H1 (cell line): ENCODE results near the gene IGF2R. TPM values are rescaled to one million over a fixed set of nuclear protein-coding genes. Genes with fewer than 3 reads are reported as not detected.

ENCODE experiments used
- CTCF ChIA-PET: fragments of 300-600 bp; sonication (Branson Sonifier 250); formaldehyde crosslinking; loops from one replicate; lab custom pipeline; 2021; ENCODE audit not compliant: partially characterized antibody; lab: Charles Lee
- POLR2A ChIA-PET: fragments of 300-600 bp; sonication (Branson Sonifier 250); formaldehyde crosslinking; loops from one replicate; lab custom pipeline; 2021; ENCODE audit warnings: inconsistent platforms; ENCODE audit not compliant: partially characterized antibody; lab: Charles Lee
- DNase-seq, 2 experiments: peaks; one replicate each; pipeline versions ENCODE4 v3.0.0 to v3.0.0-alpha.2; 2010 to 2022; ENCODE audit warnings: low spot score in 2 of 2, low read depth in 1 of 2, mixed read lengths in 1 of 2
- FAIRE-seq: peaks from 2 replicates; lab custom pipeline; 2011; peaks lifted over from hg19 to GRCh38; lab: Jason Lieb, UNC
- H2AFZ ChIP-seq: 2 replicates; pipeline ENCODE4 v1.8.1; 2012; ENCODE audit warnings: low read length, inconsistent platforms
- H2AK5ac ChIP-seq: 2 replicates; pipeline ENCODE4 v1.6.1; 2013; ENCODE audit warnings: low read depth, low read length
- H2BK120ac ChIP-seq: replicated peaks from 2 replicates; pipeline ENCODE3; 2013; ENCODE audit warnings: low read depth, low read length, inconsistent platforms
- H2BK12ac ChIP-seq: 2 replicates; pipeline ENCODE4 v1.6.1; 2013; ENCODE audit warnings: low read depth, low read length
- H2BK15ac ChIP-seq: 2 replicates; pipeline ENCODE4 v1.6.1; 2013; ENCODE audit warnings: low read length
- H2BK20ac ChIP-seq: 2 replicates; pipeline ENCODE4 v1.6.1; 2013; ENCODE audit warnings: low read length
- H2BK5ac ChIP-seq: 2 replicates; pipeline ENCODE4 v1.6.1; 2013; ENCODE audit warnings: low read depth, low read length
- H3K14ac ChIP-seq: 2 replicates; pipeline ENCODE4 v1.6.1; 2013; ENCODE audit warnings: inconsistent platforms; ENCODE audit not compliant: insufficient read length
- H3K18ac ChIP-seq: 2 replicates; pipeline ENCODE4 v1.6.1; 2013; ENCODE audit warnings: low read length; ENCODE audit errors: extremely low read depth
- H3K23ac ChIP-seq: 2 replicates; pipeline ENCODE4 v1.6.1; 2013; ENCODE audit warnings: inconsistent platforms; ENCODE audit not compliant: insufficient read length
- H3K23me2 ChIP-seq: 2 replicates; pipeline ENCODE4 v1.6.1; 2013; ENCODE audit warnings: low read depth, low read length
- H3K27ac ChIP-seq: 2 replicates; pipeline ENCODE4 v1.6.1; 2011; ENCODE audit warnings: low read depth, low read length, inconsistent platforms
- H3K27me3 ChIP-seq, 4 experiments: replicated peaks in 1 of 4; 1 replicate in 1 of 4; 2 replicates in 3 of 4; pipeline versions ENCODE4 v1.6.1 to v1.8.1; 2011 to 2013; ENCODE audit warnings: low read length in 3 of 4, mild to moderate bottlenecking in 3 of 4, inconsistent platforms in 2 of 4, mixed read lengths in 2 of 4, moderate library complexity in 1 of 4; ENCODE audit not compliant: control insufficient read depth in 3 of 4, insufficient read depth in 3 of 4; ENCODE audit errors: extremely low read depth in 1 of 4
- H3K36me3 ChIP-seq, 4 experiments: 2 replicates each; pipeline versions ENCODE4 v1.6.1 to v1.8.1; 2011 to 2013; ENCODE audit warnings: mild to moderate bottlenecking in 4 of 4, low read length in 3 of 4, moderate library complexity in 2 of 4, control low read depth in 1 of 4, inconsistent platforms in 1 of 4; ENCODE audit not compliant: insufficient read depth in 4 of 4, control insufficient read depth in 2 of 4
- H3K4ac ChIP-seq: replicated peaks from 2 replicates; pipeline ENCODE3; 2013; ENCODE audit warnings: low read length, low read depth, mixed read lengths, inconsistent platforms; ENCODE audit not compliant: insufficient read length
- H3K4me1 ChIP-seq, 4 experiments: replicated peaks in 1 of 4; 1 replicate in 1 of 4; 2 replicates in 3 of 4; pipeline versions ENCODE4 v1.6.1 to v1.8.1; 2011 to 2013; ENCODE audit warnings: low read length in 3 of 4, inconsistent platforms in 2 of 4, mixed read lengths in 1 of 4; ENCODE audit not compliant: insufficient read depth in 4 of 4, control insufficient read depth in 3 of 4
- H3K4me2 ChIP-seq, 2 experiments: 2 replicates each; pipeline versions ENCODE4 v1.6.1 to v1.8.1; 2011 to 2013; ENCODE audit warnings: low read depth in 2 of 2, low read length in 2 of 2, control low read depth in 1 of 2, inconsistent platforms in 1 of 2, mild to moderate bottlenecking in 1 of 2; ENCODE audit not compliant: insufficient read depth in 1 of 2
- H3K4me3 ChIP-seq, 4 experiments: fragments of 200-600, 300-600 bp in 1 of 4; sonication (generic), shearing (Covaris generic), sonication (Bioruptor Twin) in 1 of 4; 2 replicates each; pipeline versions ENCODE4 v1.5.1 to v1.8.1; 2011 to 2016; ENCODE audit warnings: low read length in 4 of 4, low read depth in 3 of 4, control low read depth in 2 of 4, inconsistent platforms in 2 of 4, mild to moderate bottlenecking in 2 of 4, mixed read lengths in 1 of 4, moderate library complexity in 1 of 4; ENCODE audit not compliant: insufficient read depth in 2 of 4; ENCODE audit errors: extremely low read depth in 1 of 4
- H3K56ac ChIP-seq: replicated peaks from 2 replicates; pipeline ENCODE3; 2013; ENCODE audit warnings: low read depth, mild to moderate bottlenecking, mixed read lengths, low read length, inconsistent platforms; ENCODE audit not compliant: insufficient read length
- H3K79me1 ChIP-seq: 2 replicates; pipeline ENCODE4 v1.6.1; 2013; ENCODE audit warnings: low read depth, low read length, control low read depth
- H3K79me2 ChIP-seq, 2 experiments: 2 replicates each; pipeline versions ENCODE4 v1.6.1 to v1.8.1; 2012 to 2013; ENCODE audit warnings: low read length in 2 of 2, mild to moderate bottlenecking in 2 of 2, inconsistent platforms in 1 of 2; ENCODE audit not compliant: insufficient read depth in 2 of 2, control insufficient read depth in 1 of 2
- H3K9ac ChIP-seq, 4 experiments: replicated peaks in 1 of 4; 1 replicate in 1 of 4; 2 replicates in 3 of 4; pipeline versions ENCODE4 v1.6.1 to v1.8.1; 2011 to 2013; ENCODE audit warnings: low read depth in 3 of 4, low read length in 3 of 4, control low read depth in 2 of 4, mild to moderate bottlenecking in 2 of 4, moderate library complexity in 2 of 4, inconsistent platforms in 1 of 4; ENCODE audit errors: extremely low read depth in 1 of 4
- H3K9me3 ChIP-seq, 2 experiments: 2 replicates each; pipeline versions ENCODE4 v1.6.1 to v1.8.1; 2012 to 2013; ENCODE audit warnings: mild to moderate bottlenecking in 2 of 2, moderate library complexity in 2 of 2, control low read depth in 1 of 2, inconsistent platforms in 1 of 2, low read depth in 1 of 2, low read length in 1 of 2, mixed read lengths in 1 of 2; ENCODE audit not compliant: insufficient read depth in 2 of 2
- H4K20me1 ChIP-seq, 2 experiments: replicated peaks in 1 of 2; 2 replicates each; pipeline versions ENCODE3 to v1.8.1; 2011 to 2013; ENCODE audit warnings: inconsistent platforms in 2 of 2, low read length in 2 of 2, mild to moderate bottlenecking in 1 of 2; ENCODE audit not compliant: insufficient read depth in 2 of 2, control insufficient read depth in 1 of 2
- H4K5ac ChIP-seq: 2 replicates; pipeline ENCODE4 v1.6.1; 2013; ENCODE audit warnings: low read length, low read depth, mixed read lengths, inconsistent platforms; ENCODE audit not compliant: insufficient read length
- H4K8ac ChIP-seq: 2 replicates; pipeline ENCODE4 v1.8.0; 2013; ENCODE audit warnings: mild to moderate bottlenecking, moderate library complexity, low read length, inconsistent platforms; ENCODE audit not compliant: insufficient read depth; ENCODE audit errors: extremely low read depth
- H4K91ac ChIP-seq: replicated peaks from 2 replicates; pipeline ENCODE3; 2013; ENCODE audit warnings: low read length, mixed read lengths, inconsistent platforms; ENCODE audit not compliant: insufficient read length
- BACH1 ChIP-seq: IDR thresholded peaks from 2 replicates; pipeline ENCODE4 v1.6.1; 2012; ENCODE audit warnings: low read length, improper control_type of control experiment
- BRCA1 ChIP-seq: IDR thresholded peaks from 2 replicates; pipeline ENCODE4 v1.6.1; 2012; ENCODE audit warnings: low read depth, low read length, improper control_type of control experiment
- CEBPB ChIP-seq: IDR thresholded peaks from 2 replicates; pipeline ENCODE4 v1.6.1; 2012; ENCODE audit warnings: low read depth, low read length
- E2F6 ChIP-seq: IDR thresholded peaks from 2 replicates; pipeline ENCODE4 v1.6.1; 2012; ENCODE audit warnings: inconsistent platforms
- EGR1 ChIP-seq: IDR thresholded peaks from 2 replicates; pipeline ENCODE4 v1.6.1; 2011; ENCODE audit warnings: low read depth, low read length, borderline replicate concordance
- FOSL1 ChIP-seq: IDR thresholded peaks from 2 replicates; pipeline ENCODE4 v1.6.1; 2011; ENCODE audit warnings: mild to moderate bottlenecking, low read depth, low read length, moderate library complexity; ENCODE audit not compliant: insufficient read depth
- GABPA ChIP-seq: IDR thresholded peaks from 2 replicates; pipeline ENCODE4 v1.6.1; 2011; ENCODE audit warnings: mild to moderate bottlenecking, low read length, moderate library complexity, borderline replicate concordance; ENCODE audit not compliant: insufficient read depth
- NANOG ChIP-seq: IDR thresholded peaks from 2 replicates; pipeline ENCODE4 v1.6.1; 2011; ENCODE audit warnings: low read length, low read depth, mild to moderate bottlenecking, inconsistent platforms; ENCODE audit not compliant: insufficient read depth, poor library complexity, severe bottlenecking
- NRF1 ChIP-seq: IDR thresholded peaks from 2 replicates; pipeline ENCODE4 v1.6.1; 2011; ENCODE audit warnings: mild to moderate bottlenecking, low read depth, low read length, improper control_type of control experiment
- PHF8 ChIP-seq: fragments of 200-600 bp; sonication (generic); conservative IDR thresholded peaks from 2 replicates; pipeline ENCODE4 v1.7.1; 2012; ENCODE audit warnings: low read depth, mild to moderate bottlenecking, inconsistent platforms, low read length, moderate library complexity
- RFX5 ChIP-seq: IDR thresholded peaks from 2 replicates; pipeline ENCODE4 v1.6.1; 2011; ENCODE audit warnings: low read depth, low read length, improper control_type of control experiment, borderline replicate concordance
- SIX5 ChIP-seq: IDR thresholded peaks from 2 replicates; pipeline ENCODE4 v1.6.1; 2011; ENCODE audit warnings: mild to moderate bottlenecking, low read depth, low read length
- WGBS, 2 experiments: shearing (Covaris generic) in 1 of 2; methylation state at CpG; one replicate each; pipeline versions ENCODE4 v1.1.6 to v1.1.7; 2013 to 2015; ENCODE audit warnings: low lambda C conversion rate in 2 of 2, mixed read lengths in 2 of 2, inconsistent platforms in 1 of 2, low coverage in 1 of 2, missing lambda C conversion rate in 1 of 2; ENCODE audit not compliant: insufficient replicate concordance in 2 of 2, insufficient coverage in 1 of 2, insufficient read length in 1 of 2; ENCODE audit errors: extremely low coverage in 1 of 2, missing lambda C conversion rate in 1 of 2; 5-methylcytosine and 5-hydroxymethylcytosine counted together
- polyA plus RNA-seq, 7 experiments: library from polyadenylated mRNA; depleted of rRNA in 3 of 7; stranded (reverse) in 5 of 7; unstranded in 2 of 7; fragments of >200 nt in 5 of 7; fragments of 200-250 nt in 2 of 7; gene quantifications; 1 replicate in 5 of 7; 2 replicates in 1 of 7; 4 replicates in 1 of 7; pipeline versions ENCODE4 v1.2.1 to v1.2.3, GENCODE V29; 2011 to 2013; ENCODE audit warnings: missing spikeins in 2 of 7, mixed read lengths in 2 of 7
- total RNA-seq: library from RNA; stranded (reverse); fragmentation: NEBNext Ultra II Directional; extraction: Animal tissue kit (Norgen Biotek cat#: 25700); gene quantifications from 2 replicates; pipeline ENCODE4 v1.2.1, GENCODE V29; 2021

IGF2R gene
- total and polyA plus RNA-seq, 2 of the 8 experiments (the other 6 are each of a cell fraction or from before 2014, with no cell fraction given): 20.6 to 74.1 TPM

GRCh38 chr6:160095146-160095845, 126.4 kb downstream of the IGF2R start:
- ChIA-PET POLR2A (no interaction called here), CTCF (interaction anchor here (0.7 to 6.5 kb wide), 6 partner anchors 8 to 439 kb away, joined by 3 to 46 read pairs (median 4); no protein-coding TSS in a partner anchor)
- Histone ChIP-seq H2BK5ac (no peak overlapping the region), H3K4ac (no peak overlapping the region), H2AFZ (no peak overlapping the region), H3K27me3 (no peaks in the 10 kb centered on the region), H3K27ac (no peak overlapping the region), H2BK20ac (no peak overlapping the region), H3K79me1 (no peaks in the 10 kb centered on the region; the same call in 1 of the 2 replicates), H3K56ac (no peak overlapping the region), H3K23me2 (no peaks in the 10 kb centered on the region), H2BK12ac (no peak overlapping the region), H3K4me2 (no peak overlapping the region), H3K4me1 (no peaks in the 10 kb centered on the region), H3K9me3 (no peaks in the 10 kb centered on the region), H2AK5ac (no peak overlapping the region), H4K8ac (no peak overlapping the region), H3K4me3 (no peak overlapping the region), H3K23ac (no peak overlapping the region), H3K36me3 (peaks cover 21 to 62% (median 52%) of the 10 kb centered on the region in 4 experiments), H3K14ac (no peak overlapping the region), H3K18ac (no peak overlapping the region), H2BK120ac (no peak overlapping the region), H4K20me1 (peaks cover 0 to 3% of the 10 kb centered on the region in 2 experiments), H3K9ac (no peak overlapping the region), H4K5ac (no peak overlapping the region), H2BK15ac (no peak overlapping the region), H3K79me2 (no peaks in the 10 kb centered on the region), H4K91ac (no peak overlapping the region)
- WGBS, 2 experiments: 94% methylated on average over 8 of the region's 8 CpGs; no CpG with 5 or more reads in 1 of the 2 experiments
- DNase-seq (no peak), FAIRE-seq (no peak)
- no peak for TF ChIP-seq GABPA
- no peak for TF ChIP-seq BRCA1
- TF ChIP-seq FOSL1: no peak
- no peak for TF ChIP-seq CEBPB
- TF ChIP-seq BACH1: no peak
- no peak for TF ChIP-seq SIX5
- TF ChIP-seq RFX5: no peak
- no peak for TF ChIP-seq EGR1
- no peak for TF ChIP-seq E2F6
- TF ChIP-seq NRF1: no peak
- TF ChIP-seq NANOG: no peak
- TF ChIP-seq PHF8: no peak
